ENCODE measurements around the gene FMO2. TPM values are rescaled to one million over a fixed set of nuclear protein-coding genes. Genes with fewer than 3 reads are reported as not detected.
"Not testable (repeated sequence)": the region's sequence is repeated elsewhere in the genome, so short reads cannot be mapped to it uniquely, and the experiment has no call there.

The FMO2 gene
- total RNA-seq, 1 donor from 2014 or later = 288 TPM

- no peaks in the 10 kb centered on the region for H3K9me3 ChIP-seq
- DNase-seq (no peak), ATAC-seq (no peak)
- peak overlapping the region; percentile 57 for H3K27ac ChIP-seq
- H3K4me1 ChIP-seq = peaks cover 12% of the 10 kb centered on the region
- intact Hi-C loops (cut with DNase I) = no loop called here
- H3K4me3 ChIP-seq = no peak overlapping the region
- no peaks in the 10 kb centered on the region for H3K27me3 ChIP-seq (ENCODE audit: low read depth)
- no peak for TF ChIP-seq CTCF (IDR thresholded peaks at IDR 0.05)
- H3K36me3 ChIP-seq = no peaks in the 10 kb centered on the region
Observed at GRCh38 chr1:171220081-171220420, 35.0 kb downstream of the FMO2 start.

- intact Hi-C loops (cut with DNase I) = no loop called here
- peaks cover 12% of the 10 kb centered on the region for H3K4me1 ChIP-seq
- no peak for TF ChIP-seq CTCF (IDR thresholded peaks at IDR 0.05)
- DNase-seq = no peak
- H3K4me3 ChIP-seq = no peak overlapping the region
- no peaks in the 10 kb centered on the region for H3K9me3 ChIP-seq
- H3K27ac ChIP-seq = peak overlapping the region; percentile 57
- H3K36me3 ChIP-seq = no peaks in the 10 kb centered on the region
- ATAC-seq = peak in 1 of 2 donors; percentile 27
- H3K27me3 ChIP-seq (ENCODE audit: low read depth) = no peaks in the 10 kb centered on the region
Observed at GRCh38 chr1:171220581-171221054, 35.5 kb downstream of the FMO2 start.

- no peak for ATAC-seq
- intact Hi-C loops (cut with DNase I) = no loop called here
- no peaks in the 10 kb centered on the region for H3K36me3 ChIP-seq
- H3K4me1 ChIP-seq = peaks cover 12% of the 10 kb centered on the region
- H3K27me3 ChIP-seq (ENCODE audit: low read depth) = no peaks in the 10 kb centered on the region
- no peak for DNase-seq
- no peaks in the 10 kb centered on the region for H3K9me3 ChIP-seq
- H3K4me3 ChIP-seq = no peak overlapping the region
- H3K27ac ChIP-seq = peak overlapping the region; percentile 42
- no peak for TF ChIP-seq CTCF (IDR thresholded peaks at IDR 0.05)
Observed at GRCh38 chr1:171221665-171222591, 36.8 kb downstream of the FMO2 start.

- intact Hi-C loops (cut with DNase I) = no loop called here
- peaks cover 12% of the 10 kb centered on the region for H3K4me1 ChIP-seq
Observed at GRCh38 chr1:171222936-171223335, 37.8 kb downstream of the FMO2 start.

GRCh38 chr1:171224257-171224656, 39.2 kb downstream of the FMO2 start:
- H3K27me3 ChIP-seq (ENCODE audit: low read depth); H3K4me3 ChIP-seq; intact Hi-C loops (cut with DNase I); H3K9me3 ChIP-seq; H3K27ac ChIP-seq; ATAC-seq; DNase-seq; H3K4me1 ChIP-seq; H3K36me3 ChIP-seq: not testable (repeated sequence)

More at GRCh38 chr1:171222936-171223335, 37.8 kb downstream of the FMO2 start:
- DNase-seq (no peak), ATAC-seq (no peak)
- Histone ChIP-seq H3K4me3 (no peak overlapping the region), H3K27ac (peak overlapping the region; percentile 42), H3K36me3 (no peaks in the 10 kb centered on the region), H3K9me3 (no peaks in the 10 kb centered on the region), H3K27me3 (ENCODE audit: low read depth) (no peaks in the 10 kb centered on the region)
- no peak for TF ChIP-seq CTCF (IDR thresholded peaks at IDR 0.05)

GRCh38 chr1:171226747-171227370, 41.8 kb downstream of the FMO2 start:
- DNase-seq (no peak), ATAC-seq (peak; percentile 78 to 89)
- H3K4me1 ChIP-seq = no peaks in the 10 kb centered on the region
- H3K9me3 ChIP-seq = no peaks in the 10 kb centered on the region
- peak; percentile 66 for TF ChIP-seq CTCF (IDR thresholded peaks at IDR 0.05)
- intact Hi-C loops (cut with DNase I) = no loop called here
- H3K4me3 ChIP-seq = no peak overlapping the region
- H3K36me3 ChIP-seq = no peaks in the 10 kb centered on the region
- no peak overlapping the region for H3K27ac ChIP-seq
- no peaks in the 10 kb centered on the region for H3K27me3 ChIP-seq (ENCODE audit: low read depth)

Measured in lower lobe of right lung (tissue), 2 donors.